HG02840 (cell line): ENCODE data around the gene RAB35.

Experiments used
- ATAC-seq: cut with Tn5 transposase; IDR thresholded peaks from one replicate; pipeline ENCODE4 v1.9.1; 2021; ENCODE audit warnings: mild to moderate bottlenecking, moderate library complexity, moderate number of reproducible peaks; ENCODE audit not compliant: unreplicated experiment, low FRiP score

The RAB35 gene

GRCh38 chr12:120109570-120110267 is 6.8 kb downstream of the RAB35 start:
- no peak for ATAC-seq

GRCh38 chr12:120106151-120106550 is 10.4 kb downstream of the RAB35 start:
- no peak for ATAC-seq

GRCh38 chr12:120103371-120103770 is 13.2 kb downstream of the RAB35 start:
- no peak for ATAC-seq

GRCh38 chr12:120103044-120103338 is 13.6 kb downstream of the RAB35 start:
- no peak for ATAC-seq

GRCh38 chr12:120102189-120103043 is 14.1 kb downstream of the RAB35 start:
- ATAC-seq: no peak

GRCh38 chr12:120101617-120102016 is 14.9 kb downstream of the RAB35 start:
- no peak for ATAC-seq

- no peak for ATAC-seq
These were observed 15.4 kb downstream of the RAB35 start for GRCh38 chr12:120101182-120101581.

GRCh38 chr12:120100630-120101029 is 15.9 kb downstream of the RAB35 start:
- no peak for ATAC-seq

- ATAC-seq: no peak
These were observed 16.8 kb downstream of the RAB35 start for GRCh38 chr12:120099738-120100137.

GRCh38 chr12:120098756-120099470 is 17.6 kb downstream of the RAB35 start:
- ATAC-seq: no peak

- no peak for ATAC-seq
These were observed 19.8 kb downstream of the RAB35 start for GRCh38 chr12:120096671-120097202.

GRCh38 chr12:120095736-120096135 is 20.8 kb downstream of the RAB35 start:
- no peak for ATAC-seq

GRCh38 chr12:120095331-120095730 is 21.2 kb downstream of the RAB35 start:
- ATAC-seq: no peak

- no peak for ATAC-seq
These were observed 22.1 kb downstream of the RAB35 start for GRCh38 chr12:120094485-120094884.

GRCh38 chr12:120093592-120094355 is 22.8 kb downstream of the RAB35 start:
- ATAC-seq: no peak

- no peak for ATAC-seq
These were observed 23.3 kb downstream of the RAB35 start for GRCh38 chr12:120093336-120093591.

- no peak for ATAC-seq
These were observed 23.8 kb downstream of the RAB35 start for GRCh38 chr12:120092551-120093335.

- no peak for ATAC-seq
These were observed 25.0 kb downstream of the RAB35 start for GRCh38 chr12:120091371-120092090.

GRCh38 chr12:120090626-120091295 is 25.8 kb downstream of the RAB35 start:
- ATAC-seq: no peak
